Measurements from ENCODE around the gene RANBP6. TPM values are rescaled to one million over a fixed set of nuclear protein-coding genes. Genes with fewer than 3 reads are reported as not detected.
A peak's percentile ranks its signal among the peaks of the same experiment; 100 is the strongest.

The RANBP6 gene
- total and polyA plus RNA-seq, 4 donors = 5.8 to 19.5 (median 12.3) TPM

DNA sequence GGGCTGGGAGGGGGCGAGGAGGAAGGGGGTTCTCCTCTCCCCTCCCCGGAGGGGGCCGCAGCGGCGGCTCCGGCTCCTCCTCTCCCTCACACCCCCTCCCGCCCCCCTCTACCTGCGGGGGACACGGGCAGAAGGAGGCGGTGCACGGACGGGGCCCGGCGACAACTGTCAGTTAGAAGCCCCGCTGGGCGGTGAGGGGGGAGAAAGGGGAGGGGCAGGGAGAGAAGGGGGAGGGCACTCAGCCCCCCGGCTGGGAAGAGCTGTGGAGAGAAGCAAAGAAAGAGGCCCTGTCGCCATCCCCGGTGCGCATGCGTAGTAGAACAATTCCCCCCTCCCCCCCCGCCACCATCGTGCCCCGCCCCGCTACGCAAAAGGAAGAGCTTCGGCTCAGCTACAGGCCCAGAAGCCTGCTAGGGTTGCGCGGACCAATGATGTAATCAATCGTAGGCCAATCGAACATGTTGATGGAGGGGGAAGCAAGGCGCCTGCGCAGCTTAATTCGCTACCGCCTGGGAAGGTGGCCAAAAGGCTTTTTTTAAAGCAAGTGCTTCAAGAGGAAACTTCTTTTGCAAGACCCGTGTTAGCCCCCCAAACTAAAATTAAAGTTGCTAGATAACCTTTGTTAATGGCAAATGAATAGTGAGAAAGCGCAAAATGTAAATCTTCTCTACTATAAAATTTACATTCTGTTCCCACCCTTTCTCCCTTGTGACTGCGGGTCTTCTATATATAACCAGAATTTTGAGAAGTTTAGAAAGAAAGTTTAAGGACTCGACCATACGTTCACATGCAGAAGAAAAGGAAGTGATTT, 7.0 kb downstream of the RANBP6 start:
- DNase-seq (peak; percentile 99 to 100 (median 99)), ATAC-seq (ENCODE audit: insufficient read depth, low FRiP score) (peak; percentile 82)
- H3K4me3 ChIP-seq = peak overlapping the region; percentile 96
- peak overlapping the region; percentile 88 to 95 for H3K27ac ChIP-seq (ENCODE audit: low read depth in 1 of 2, low read length in 1 of 2)
- TF ChIP-seq, protein P1, sequence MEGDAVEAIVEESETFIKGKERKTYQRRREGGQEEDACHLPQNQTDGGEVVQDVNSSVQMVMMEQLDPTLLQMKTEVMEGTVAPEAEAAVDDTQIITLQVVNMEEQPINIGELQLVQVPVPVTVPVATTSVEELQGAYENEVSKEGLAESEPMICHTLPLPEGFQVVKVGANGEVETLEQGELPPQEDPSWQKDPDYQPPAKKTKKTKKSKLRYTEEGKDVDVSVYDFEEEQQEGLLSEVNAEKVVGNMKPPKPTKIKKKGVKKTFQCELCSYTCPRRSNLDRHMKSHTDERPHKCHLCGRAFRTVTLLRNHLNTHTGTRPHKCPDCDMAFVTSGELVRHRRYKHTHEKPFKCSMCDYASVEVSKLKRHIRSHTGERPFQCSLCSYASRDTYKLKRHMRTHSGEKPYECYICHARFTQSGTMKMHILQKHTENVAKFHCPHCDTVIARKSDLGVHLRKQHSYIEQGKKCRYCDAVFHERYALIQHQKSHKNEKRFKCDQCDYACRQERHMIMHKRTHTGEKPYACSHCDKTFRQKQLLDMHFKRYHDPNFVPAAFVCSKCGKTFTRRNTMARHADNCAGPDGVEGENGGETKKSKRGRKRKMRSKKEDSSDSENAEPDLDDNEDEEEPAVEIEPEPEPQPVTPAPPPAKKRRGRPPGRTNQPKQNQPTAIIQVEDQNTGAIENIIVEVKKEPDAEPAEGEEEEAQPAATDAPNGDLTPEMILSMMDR (IDR thresholded peaks at IDR 0.05; ENCODE audit: control extremely low read depth, extremely low read depth) = no peak
- WGBS, 2 donors = 0 to 1% methylated on average over 27 to 40 of the region's 40 CpGs
- peaks cover 2 to 18% (median 8%) of the 10 kb centered on the region in 4 donors for H3K36me3 ChIP-seq (ENCODE audit: control insufficient read depth in 4 of 4, insufficient read depth in 4 of 4, low read length in 4 of 4)
- peaks cover 2 to 19% (median 10%) of the 10 kb centered on the region in 5 donors for H3K4me1 ChIP-seq (ENCODE audit: control insufficient read depth in 5 of 5, insufficient read depth in 5 of 5, low read length in 5 of 5)
- no peaks in the 10 kb centered on the region for H3K27me3 ChIP-seq (ENCODE audit: control insufficient read depth in 3 of 3, insufficient read depth in 3 of 3, low read length in 2 of 3)
- H3K9me3 ChIP-seq (ENCODE audit: control insufficient read depth in 4 of 4, insufficient read depth in 3 of 4, low read length in 3 of 4) = no peaks in the 10 kb centered on the region
- peak overlapping the region; percentile 57 to 62 for H3K9ac ChIP-seq (ENCODE audit: insufficient read depth in 1 of 2, low read length in 2 of 2)

DNA sequence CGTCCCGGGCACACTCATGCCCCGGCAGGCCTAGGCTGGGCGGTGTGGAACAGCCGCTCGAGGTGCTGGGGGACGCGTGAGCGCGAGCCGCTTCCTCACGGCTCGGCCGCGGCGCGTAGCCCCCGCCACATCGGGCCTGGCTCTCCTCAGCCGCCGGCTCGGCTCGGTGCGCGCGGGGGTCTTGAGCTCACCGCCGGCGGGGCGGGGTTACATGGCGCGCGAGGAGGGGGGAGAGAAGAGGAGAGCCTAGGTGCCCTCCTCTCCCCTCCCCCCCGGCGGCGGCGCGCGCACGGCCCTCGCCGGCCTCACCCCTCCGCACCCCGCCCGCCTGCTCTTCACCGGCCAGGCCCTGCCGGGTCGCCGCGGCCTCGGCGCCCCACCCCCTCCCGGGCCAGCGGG, 7.7 kb downstream of the RANBP6 start:
- TF ChIP-seq, protein P1 (IDR thresholded peaks at IDR 0.05; ENCODE audit: control extremely low read depth, extremely low read depth) = no peak
- DNase-seq (peak; percentile 85 to 89 (median 86)), ATAC-seq (ENCODE audit: insufficient read depth, low FRiP score) (peak; percentile 64)
- WGBS, 2 donors = 0 to 1% methylated on average over 18 to 52 of the region's 54 CpGs
- no peaks in the 10 kb centered on the region for H3K27me3 ChIP-seq (ENCODE audit: control insufficient read depth in 3 of 3, insufficient read depth in 3 of 3, low read length in 2 of 3)
- H3K27ac ChIP-seq (ENCODE audit: low read depth in 1 of 2, low read length in 1 of 2) = peak overlapping the region; percentile 88 to 95
- H3K4me1 ChIP-seq (ENCODE audit: control insufficient read depth in 5 of 5, insufficient read depth in 5 of 5, low read length in 5 of 5) = peaks cover 2 to 19% (median 6%) of the 10 kb centered on the region in 5 donors
- peak overlapping the region; percentile 96 for H3K4me3 ChIP-seq
- peaks cover 2 to 15% (median 5%) of the 10 kb centered on the region in 4 donors for H3K36me3 ChIP-seq (ENCODE audit: control insufficient read depth in 4 of 4, insufficient read depth in 4 of 4, low read length in 4 of 4)
- peak overlapping the region; percentile 34 to 53 for H3K9ac ChIP-seq (ENCODE audit: insufficient read depth in 1 of 2, low read length in 2 of 2)
- no peaks in the 10 kb centered on the region for H3K9me3 ChIP-seq (ENCODE audit: control insufficient read depth in 4 of 4, insufficient read depth in 3 of 4, low read length in 3 of 4)

DNA sequence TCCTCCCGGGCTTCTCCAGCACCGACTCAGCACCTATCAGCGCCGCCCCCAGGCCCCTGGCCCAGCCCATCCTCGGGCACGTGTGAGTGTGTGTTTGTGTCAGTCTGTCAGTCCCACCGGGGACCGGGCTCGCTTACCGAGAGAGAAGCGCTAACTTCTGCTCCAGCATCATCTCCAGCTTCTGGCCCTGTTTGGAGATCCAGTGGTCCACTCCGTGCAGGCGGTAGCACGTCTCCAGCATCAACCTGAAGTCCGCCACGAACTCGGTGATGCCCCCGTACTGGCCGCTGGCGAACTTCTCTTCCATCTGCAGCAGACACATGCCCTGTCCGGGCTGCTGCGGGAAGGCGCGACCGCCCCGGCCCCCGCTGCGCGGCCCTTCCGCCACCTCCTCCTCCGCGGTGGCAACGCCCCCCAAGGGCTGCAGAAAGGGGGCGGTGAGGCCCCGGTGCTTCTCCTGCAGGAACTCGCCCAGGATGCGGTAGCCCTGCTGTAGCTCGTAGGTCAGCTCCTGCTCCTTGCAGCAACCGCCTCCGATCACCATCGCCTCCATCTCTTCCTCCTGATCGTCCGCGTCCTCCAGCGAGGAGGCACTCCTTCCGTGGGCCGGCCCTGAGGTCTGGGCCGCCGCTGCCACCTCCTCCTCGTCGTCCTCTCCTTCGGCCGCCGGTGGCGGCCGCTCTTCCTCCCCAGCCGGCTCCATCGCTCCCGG, 8.2 kb downstream of the RANBP6 start:
- 0 to 1% methylated on average over 53 to 59 of the region's 59 CpGs for WGBS, 2 donors
- Histone ChIP-seq H3K27ac (ENCODE audit: low read depth in 1 of 2, low read length in 1 of 2) (peak overlapping the region; percentile 88 to 95), H3K27me3 (ENCODE audit: control insufficient read depth in 3 of 3, insufficient read depth in 3 of 3, low read length in 2 of 3) (no peaks in the 10 kb centered on the region), H3K36me3 (ENCODE audit: control insufficient read depth in 4 of 4, insufficient read depth in 4 of 4, low read length in 4 of 4) (peaks cover 1 to 11% (median 5%) of the 10 kb centered on the region in 4 donors), H3K4me3 (peak overlapping the region; percentile 96), H3K9ac (ENCODE audit: insufficient read depth in 1 of 2, low read length in 2 of 2) (peak overlapping the region; percentile 34 to 55), H3K9me3 (ENCODE audit: control insufficient read depth in 4 of 4, insufficient read depth in 3 of 4, low read length in 3 of 4) (no peaks in the 10 kb centered on the region), H3K4me1 (ENCODE audit: control insufficient read depth in 5 of 5, insufficient read depth in 5 of 5, low read length in 5 of 5) (peaks cover 0 to 19% (median 6%) of the 10 kb centered on the region in 5 donors)
- peak; percentile 61 to 83 (median 74) for DNase-seq
- ATAC-seq (ENCODE audit: insufficient read depth, low FRiP score) = peak; percentile 90
- TF ChIP-seq, protein P1 (IDR thresholded peaks at IDR 0.05; ENCODE audit: control extremely low read depth, extremely low read depth) = no peak

All from lung (tissue), 12 donors.